ENCODE measurements around the gene WDFY4. TPM values are rescaled to one million over a fixed set of nuclear protein-coding genes. Genes with fewer than 3 reads are reported as not detected.

WDFY4 gene
- total and polyA plus RNA-seq, 9 of the 15 experiments (the other 6 are each of a cell fraction or from before 2014, with no cell fraction given): 0.01 to 0.02 (median 0.01) TPM; not detected in 6

GRCh38 chr10:48671914-48672595, 12.6 kb upstream of the WDFY4 start:
- DNase-seq (ENCODE audit: extremely low read depth in 1 of 4, low spot score in 3 of 4) (no peak), ATAC-seq (peak; percentile 37; the same call in 2 of the 3 replicates), FAIRE-seq (no peak)
- no TSS peak for BruUV-seq (replicated peaks)
- Histone ChIP-seq H3K4me3 (no peak overlapping the region), H3K4me2 (ENCODE audit: insufficient read depth, low read length) (no peak overlapping the region), H3K36me3 (ENCODE audit: control insufficient read depth, insufficient read depth, low read length) (no peaks in the 10 kb centered on the region), H3K9ac (ENCODE audit: insufficient read depth in 1 of 2, low read depth in 2 of 2, low read length in 2 of 2) (no peak overlapping the region), H3K27me3 (ENCODE audit: control insufficient read depth in 2 of 2, insufficient read depth in 2 of 2, low read length in 2 of 2) (peaks cover 24 to 34% of the 10 kb centered on the region in 2 experiments; a peak in 4 of 5 replicates), H3K27ac (ENCODE audit: extremely low read depth, low read depth, low read length) (no peak overlapping the region), H3K9me1 (ENCODE audit: control insufficient read depth, insufficient read depth, low read length) (no peaks in the 10 kb centered on the region), H3K4me1 (replicated peaks in 1 of 2; ENCODE audit: control insufficient read depth in 2 of 2, insufficient read depth in 2 of 2, low read length in 2 of 2) (peaks cover 0 to 10% of the 10 kb centered on the region in 2 experiments; a peak in 1 of 5 replicates), H3K79me2 (ENCODE audit: control insufficient read depth, insufficient read depth, low read length) (no peaks in the 10 kb centered on the region), H3K9me3 (replicated peaks; ENCODE audit: control insufficient read depth, insufficient read depth, low read depth, low read length) (no peaks in the 10 kb centered on the region), H4K20me1 (replicated peaks; ENCODE audit: control insufficient read depth, insufficient read depth, low read length) (no peaks in the 10 kb centered on the region), H2AFZ (ENCODE audit: low read depth, low read length) (no peak overlapping the region)
- ChIA-PET POLR2A (interaction anchor here (0.6 to 1.3 kb wide), 3 partner anchors 14 to 979 kb away, joined by 3 read pairs; no protein-coding TSS in a partner anchor), CTCF (ENCODE audit: low intra/inter-chr PET ratio) (no interaction called here)
- no peak for TF ChIP-seq ZNF830 (CRISPR knock-in tag; IDR thresholded peaks at IDR 0.05)
- intact Hi-C loops (cut with micrococcal nuclease) (no loop called here), in situ Hi-C loops (cut with MboI) (no loop called here)
- WGBS (ENCODE audit: insufficient coverage, low coverage, missing lambda C conversion rate): under 1% methylated on average over 25 of the region's 26 CpGs

GRCh38 chr10:48672596-48673265, 11.9 kb upstream of the WDFY4 start:
- Histone ChIP-seq H3K4me2 (ENCODE audit: insufficient read depth, low read length) (no peak overlapping the region; the same call in 1 of the 2 replicates), H3K9ac (ENCODE audit: insufficient read depth in 1 of 2, low read depth in 2 of 2, low read length in 2 of 2) (no peak overlapping the region), H3K27me3 (ENCODE audit: control insufficient read depth in 2 of 2, insufficient read depth in 2 of 2, low read length in 2 of 2) (peaks cover 24 to 29% of the 10 kb centered on the region in 2 experiments; a peak in 4 of 5 replicates), H3K79me2 (ENCODE audit: control insufficient read depth, insufficient read depth, low read length) (no peaks in the 10 kb centered on the region), H3K4me3 (no peak overlapping the region), H3K4me1 (replicated peaks in 1 of 2; ENCODE audit: control insufficient read depth in 2 of 2, insufficient read depth in 2 of 2, low read length in 2 of 2) (peaks cover 0 to 10% of the 10 kb centered on the region in 2 experiments; a peak in 1 of 5 replicates), H3K36me3 (ENCODE audit: control insufficient read depth, insufficient read depth, low read length) (no peaks in the 10 kb centered on the region), H3K9me1 (ENCODE audit: control insufficient read depth, insufficient read depth, low read length) (no peaks in the 10 kb centered on the region), H3K27ac (ENCODE audit: extremely low read depth, low read depth, low read length) (no peak overlapping the region), H2AFZ (ENCODE audit: low read depth, low read length) (no peak overlapping the region), H4K20me1 (replicated peaks; ENCODE audit: control insufficient read depth, insufficient read depth, low read length) (no peaks in the 10 kb centered on the region), H3K9me3 (replicated peaks; ENCODE audit: control insufficient read depth, insufficient read depth, low read depth, low read length) (no peaks in the 10 kb centered on the region)
- ChIA-PET CTCF (ENCODE audit: low intra/inter-chr PET ratio) (no interaction called here), POLR2A (interaction anchor here (0.6 to 1.3 kb wide), 4 partner anchors 14 to 978 kb away, joined by 3 to 5 read pairs (median 3); no protein-coding TSS in a partner anchor)
- ATAC-seq (no peak), DNase-seq (ENCODE audit: extremely low read depth in 1 of 4, low spot score in 3 of 4) (no peak), FAIRE-seq (no peak)
- TF ChIP-seq RBM25 (IDR thresholded peaks at IDR 0.05; ENCODE audit: low read depth, low read length, severe bottlenecking) (peak; percentile 31), KDM1A (IDR thresholded peaks at IDR 0.05) (no peak), KAT7 (CRISPR knock-in tag; IDR thresholded peaks at IDR 0.05; ENCODE audit: borderline replicate concordance) (no peak)
- 0% methylated on average over 9 of the region's 9 CpGs for WGBS (ENCODE audit: insufficient coverage, low coverage, missing lambda C conversion rate)
- in situ Hi-C loops (cut with MboI): no loop called here
- no TSS peak for BruUV-seq (replicated peaks)
- intact Hi-C loops (cut with micrococcal nuclease): no loop called here
